HG02623 (cell line): ENCODE results near the gene LAMA4.

ENCODE experiments used
- ATAC-seq: cut with Tn5 transposase; IDR thresholded peaks from one replicate; pipeline ENCODE4 v1.9.1; 2021; ENCODE audit warnings: moderate library complexity; ENCODE audit not compliant: unreplicated experiment

Gene LAMA4

DNA sequence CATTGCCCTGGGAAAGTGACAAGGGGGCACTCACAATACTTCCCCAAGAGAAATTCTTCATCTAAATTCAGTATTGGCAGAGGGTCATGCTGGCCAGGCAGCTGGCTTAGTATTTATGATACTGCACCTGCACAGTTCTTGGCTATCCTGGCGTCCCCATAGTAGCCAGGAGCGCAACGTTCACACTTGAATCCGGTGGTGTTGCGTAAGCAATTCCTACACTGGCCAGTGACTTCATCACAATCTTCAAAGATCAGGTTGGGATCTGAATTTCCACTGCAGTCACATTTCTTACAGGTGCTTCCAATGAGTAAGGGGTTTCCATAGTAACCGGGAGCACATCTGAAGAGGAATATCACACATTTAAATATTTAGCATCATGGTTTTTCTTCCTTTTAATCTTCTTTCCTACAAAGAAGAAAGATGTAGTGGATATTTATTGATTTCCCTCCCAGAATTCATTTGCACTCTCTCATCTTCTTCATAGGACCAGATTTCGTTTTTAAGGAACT lies 62.8 kb downstream of the LAMA4 start:
- no peak for ATAC-seq

GRCh38 chr6:112190164-112190563 lies 64.2 kb downstream of the LAMA4 start:
- no peak for ATAC-seq

DNA sequence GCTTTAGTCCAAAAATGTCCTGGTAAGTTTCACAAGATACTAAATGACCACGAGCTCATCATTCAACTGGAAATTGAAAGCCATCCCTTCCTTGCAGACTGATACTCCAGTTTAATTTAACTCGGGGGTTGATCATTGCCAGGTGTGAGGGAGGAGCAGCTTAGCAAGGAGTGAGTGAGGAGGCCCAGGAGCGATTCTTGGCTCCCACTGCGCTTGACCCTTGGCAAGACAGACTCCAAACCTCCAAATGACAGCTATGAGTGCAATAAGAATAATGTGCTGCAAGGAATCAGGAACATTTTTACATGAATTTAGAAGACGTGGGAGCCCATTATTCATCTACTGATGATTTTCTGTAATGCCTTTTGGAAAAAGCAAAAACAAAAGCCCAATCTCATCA lies 64.9 kb downstream of the LAMA4 start:
- no peak for ATAC-seq

DNA sequence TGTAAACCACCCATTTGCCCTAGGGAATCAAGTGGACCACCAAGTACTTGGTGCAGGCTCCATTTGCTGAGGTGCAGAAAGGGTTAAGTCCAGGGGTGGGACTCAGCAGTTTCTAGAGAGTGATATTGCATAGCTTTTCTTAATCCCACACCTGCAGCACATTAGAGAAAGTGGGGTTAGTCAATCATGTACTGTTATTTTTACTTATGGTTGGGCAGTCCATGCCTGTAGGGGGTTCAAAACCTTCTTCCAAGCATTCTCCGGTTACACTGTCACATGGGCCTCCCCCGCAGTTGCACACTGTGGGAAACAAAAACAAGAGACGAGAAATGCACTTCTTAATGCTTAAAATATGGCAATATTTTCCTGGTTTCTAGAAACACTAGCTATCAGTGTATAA lies 65.5 kb downstream of the LAMA4 start:
- ATAC-seq, result no peak

GRCh38 chr6:112187736-112188135 lies 66.6 kb downstream of the LAMA4 start:
- ATAC-seq, result no peak

- no peak for ATAC-seq
These were observed 69.4 kb downstream of the LAMA4 start for GRCh38 chr6:112184951-112185350.

DNA sequence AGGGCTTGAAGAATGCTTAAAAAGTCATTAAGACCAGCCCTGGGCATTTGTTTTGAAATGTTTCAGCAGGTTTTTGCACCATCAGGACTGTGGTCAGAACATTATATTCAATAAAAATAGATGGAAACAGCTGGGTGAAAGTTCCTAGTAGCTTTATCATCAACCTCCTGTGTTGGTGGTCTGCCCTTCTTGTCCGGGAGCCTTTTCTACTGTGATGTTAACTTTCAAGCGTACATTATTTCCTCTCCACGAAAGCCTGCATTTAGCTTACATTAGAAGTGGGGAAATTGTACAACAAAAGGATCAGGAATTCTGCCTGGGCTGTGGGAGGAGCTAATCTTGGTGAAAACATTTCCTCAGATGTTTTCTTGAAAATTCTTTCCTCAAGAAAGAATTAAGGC lies 71.1 kb downstream of the LAMA4 start:
- no peak for ATAC-seq

GRCh38 chr6:112181130-112181529 lies 73.2 kb downstream of the LAMA4 start:
- ATAC-seq, result no peak

DNA sequence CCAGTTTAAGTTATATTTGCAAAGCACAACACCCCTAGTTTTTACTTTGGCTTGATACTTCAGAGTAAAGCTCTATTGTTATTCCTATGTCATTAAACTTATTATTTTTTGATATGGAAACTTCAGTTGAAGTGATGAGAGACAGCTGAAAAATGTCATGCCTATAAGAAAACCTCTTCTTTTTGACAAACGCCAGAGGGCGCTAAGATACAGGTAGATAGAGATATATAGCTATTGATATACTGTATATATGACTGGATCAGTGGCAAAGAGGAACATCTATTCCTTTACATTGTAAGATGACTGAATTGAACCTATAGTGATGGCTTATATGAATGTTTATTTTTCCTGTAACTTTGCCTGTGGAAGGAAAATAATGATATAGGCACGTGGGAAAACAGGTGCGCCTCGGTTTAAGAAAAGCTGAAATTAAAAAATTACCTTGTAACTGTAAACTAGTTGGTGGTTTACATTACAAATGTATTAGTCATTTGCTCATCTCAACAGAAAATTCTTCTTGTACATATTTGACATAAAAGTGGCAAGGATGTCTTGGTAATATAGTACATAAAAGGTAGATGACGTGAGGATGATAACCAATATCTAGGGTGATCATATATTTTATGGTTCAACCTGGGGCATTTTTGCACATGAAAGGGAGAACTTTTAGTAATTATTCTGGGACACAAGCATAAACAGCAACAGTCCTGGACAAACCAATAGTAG lies 74.1 kb downstream of the LAMA4 start:
- ATAC-seq, result peak; percentile 84

- ATAC-seq, result no peak
These were observed 74.7 kb downstream of the LAMA4 start for GRCh38 chr6:112179631-112180030.

DNA sequence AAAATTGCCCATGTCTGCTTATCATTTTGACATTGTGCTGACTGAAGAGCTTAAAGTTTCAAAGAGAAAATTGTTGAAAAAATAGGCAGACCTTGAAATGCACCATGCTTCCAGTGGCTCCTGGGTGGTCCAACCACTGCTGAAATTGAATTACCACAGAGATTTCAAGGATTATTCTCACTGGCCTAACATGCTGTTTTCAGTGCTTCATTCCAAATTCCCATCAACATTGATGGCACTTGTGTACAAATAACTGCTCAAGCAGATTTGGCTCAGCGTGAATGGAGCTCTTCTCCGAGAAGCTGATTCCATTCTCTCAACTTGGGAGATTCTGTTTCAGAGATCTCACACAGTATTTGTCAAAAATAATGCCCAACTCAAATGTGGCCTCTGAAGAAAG lies 75.5 kb downstream of the LAMA4 start:
- no peak for ATAC-seq

- no peak for ATAC-seq
These were observed 77.3 kb downstream of the LAMA4 start for GRCh38 chr6:112177092-112177491.

GRCh38 chr6:112176175-112176574 lies 78.2 kb downstream of the LAMA4 start:
- ATAC-seq, result no peak

- ATAC-seq, result no peak
These were observed 81.1 kb downstream of the LAMA4 start for GRCh38 chr6:112173221-112173804.

DNA sequence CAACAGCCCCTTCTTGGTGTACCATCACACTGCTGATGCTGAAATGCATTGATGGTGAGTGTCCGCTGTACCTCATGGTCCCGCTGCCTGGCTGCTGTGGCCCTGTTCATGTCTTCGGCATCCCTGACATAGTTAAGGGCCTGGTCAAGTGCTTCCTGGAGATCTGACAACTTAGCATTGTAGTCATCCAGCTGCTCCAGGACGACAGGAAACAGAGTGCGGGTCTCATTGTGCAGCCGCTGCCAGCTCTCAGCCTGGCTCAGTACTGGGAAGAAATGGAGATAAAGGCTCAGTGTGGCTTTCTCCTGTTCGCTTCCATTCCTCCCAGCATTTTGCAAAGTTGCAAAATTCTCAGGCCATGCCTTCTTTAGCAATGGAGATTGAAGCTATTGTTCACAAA lies 81.8 kb downstream of the LAMA4 start:
- no peak for ATAC-seq

GRCh38 chr6:112169541-112169940 lies 84.8 kb downstream of the LAMA4 start:
- no peak for ATAC-seq

- ATAC-seq, result peak; percentile 100
These were observed 90.8 kb downstream of the LAMA4 start for GRCh38 chr6:112163295-112164257.

- ATAC-seq, result no peak
These were observed 93.6 kb downstream of the LAMA4 start for GRCh38 chr6:112160745-112161144.

DNA sequence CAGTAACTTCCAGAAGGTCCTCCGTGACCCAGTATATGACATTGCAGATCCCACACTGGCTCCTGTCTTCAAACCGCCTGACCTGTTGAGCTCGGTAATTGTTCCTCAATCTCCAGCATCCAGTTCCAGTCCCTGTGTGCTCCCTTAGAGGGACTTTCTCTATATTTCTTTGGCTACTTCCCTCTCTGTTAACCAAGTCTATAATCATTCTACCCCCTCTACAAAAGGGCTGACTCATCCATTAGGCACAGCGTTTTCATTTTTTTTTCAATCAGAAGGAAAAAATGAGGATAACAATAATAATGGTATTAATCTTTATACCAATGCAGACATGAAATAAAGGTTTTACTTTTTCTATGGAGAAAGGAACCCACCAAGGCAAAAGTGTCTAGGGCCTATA lies 97.7 kb downstream of the LAMA4 start:
- ATAC-seq, result no peak

- no peak for ATAC-seq
These were observed 98.5 kb downstream of the LAMA4 start for GRCh38 chr6:112155886-112156285.

- no peak for ATAC-seq
These were observed 99.7 kb downstream of the LAMA4 start for GRCh38 chr6:112154711-112155110.
